Bronchial epithelial cell (primary cell): ENCODE data around the gene ADAM12. TPM values are rescaled to one million over a fixed set of nuclear protein-coding genes. Genes with fewer than 3 reads are reported as not detected.

Experiments
- DNase-seq: peaks from one replicate; pipeline ENCODE4 v3.0.0-alpha.2; 2010; ENCODE audit warnings: low read depth
- FAIRE-seq: peaks from 2 replicates; lab custom pipeline; 2011; peaks lifted over from hg19 to GRCh38; lab: Jason Lieb, UNC
- H3K27me3 ChIP-seq: 2 replicates; pipeline ENCODE4 v1.5.1; 2011; ENCODE audit warnings: low read length; ENCODE audit not compliant: control insufficient read depth, insufficient read depth
- H3K36me3 ChIP-seq: 2 replicates; pipeline ENCODE4 v1.5.1; 2011; ENCODE audit warnings: low read length; ENCODE audit not compliant: control insufficient read depth, insufficient read depth
- H3K4me3 ChIP-seq: 2 replicates; pipeline ENCODE4 v1.5.1; 2011; ENCODE audit warnings: mild to moderate bottlenecking, low read depth, low read length, control low read depth
- CTCF ChIP-seq: IDR thresholded peaks from 2 replicates; pipeline ENCODE4 v1.5.1; 2011; ENCODE audit warnings: mild to moderate bottlenecking, moderate library complexity, low read length, control low read depth, inconsistent platforms; ENCODE audit not compliant: insufficient read depth, severe bottlenecking
- total RNA-seq: library from RNA; depleted of rRNA; stranded (reverse); fragments of >200 nt; gene quantifications from 2 replicates; pipeline ENCODE4 v1.2.1, GENCODE V29; 2014

ADAM12 gene
- total RNA-seq, 1 donor from 2014 or later: 1.8 TPM

DNA sequence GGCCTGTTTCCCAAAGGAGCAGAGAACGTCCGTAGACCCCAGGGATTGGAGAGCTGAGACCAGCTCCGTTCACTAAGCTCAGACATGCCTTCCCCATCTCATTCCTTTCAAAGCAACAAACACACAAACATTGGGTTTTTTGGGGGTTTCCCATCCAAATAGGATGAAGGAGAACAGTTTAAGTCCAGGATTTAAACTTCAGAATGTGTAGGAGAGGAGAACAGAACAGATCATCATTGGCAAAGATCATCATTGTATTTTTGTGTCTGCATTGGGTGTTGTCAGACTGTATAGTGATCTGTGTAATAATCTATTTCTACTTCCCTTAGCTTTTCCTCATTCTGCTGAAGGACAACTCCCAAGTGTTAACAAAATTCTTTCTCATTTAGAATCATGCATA, 314.0 kb downstream of the ADAM12 start:
- no peak for TF ChIP-seq CTCF
- no peaks in the 10 kb centered on the region for H3K27me3 ChIP-seq
- no peak for FAIRE-seq

GRCh38 chr10:126073606-126074005, 314.7 kb downstream of the ADAM12 start:
- Histone ChIP-seq H3K4me3 (no peak overlapping the region), H3K27me3 (no peaks in the 10 kb centered on the region), H3K36me3 (no peaks in the 10 kb centered on the region)
- TF ChIP-seq CTCF: no peak
- no peak for FAIRE-seq
- DNase-seq: peak; percentile 83

More for the DNA sequence above, 314.0 kb downstream of the ADAM12 start:
- DNase-seq: no peak
- Histone ChIP-seq H3K4me3 (no peak overlapping the region), H3K36me3 (no peaks in the 10 kb centered on the region)

GRCh38 chr10:126072622-126073021, 315.7 kb downstream of the ADAM12 start:
- H3K27me3 ChIP-seq: no peaks in the 10 kb centered on the region
- FAIRE-seq: no peak
- no peak for DNase-seq
- H3K4me3 ChIP-seq: no peak overlapping the region
- TF ChIP-seq CTCF: no peak
- H3K36me3 ChIP-seq: no peaks in the 10 kb centered on the region

GRCh38 chr10:126070476-126071215, 317.6 kb downstream of the ADAM12 start:
- Histone ChIP-seq H3K27me3 (no peaks in the 10 kb centered on the region), H3K36me3 (no peaks in the 10 kb centered on the region), H3K4me3 (no peak overlapping the region)
- DNase-seq (no peak), FAIRE-seq (no peak)
- TF ChIP-seq CTCF: no peak

DNA sequence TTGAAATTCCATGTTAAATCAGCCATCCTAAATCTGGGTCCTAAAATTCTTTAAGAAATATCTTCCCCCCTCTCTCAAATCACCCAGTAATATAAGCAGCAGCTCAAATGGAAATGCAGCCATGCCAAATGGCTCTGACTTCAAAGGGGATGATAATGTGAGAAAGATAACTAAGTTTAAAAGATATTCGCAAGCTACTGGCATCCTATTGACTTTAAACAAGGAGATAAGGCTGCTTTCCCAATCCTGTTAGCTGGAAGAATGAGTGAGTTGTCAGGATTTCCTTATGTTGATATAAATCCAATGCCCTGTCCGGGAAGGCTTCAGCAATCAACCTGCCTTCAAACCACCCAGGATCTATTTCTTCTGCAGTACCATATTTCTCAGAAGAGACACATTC, 320.0 kb downstream of the ADAM12 start:
- no peak for FAIRE-seq

More for the DNA sequence above, 320.0 kb downstream of the ADAM12 start:
- H3K36me3 ChIP-seq: no peaks in the 10 kb centered on the region
- TF ChIP-seq CTCF: no peak
- DNase-seq: no peak
- no peak overlapping the region for H3K4me3 ChIP-seq
- no peaks in the 10 kb centered on the region for H3K27me3 ChIP-seq
